Sigmoid colon (tissue), 7 donors: ENCODE measurements around the gene GALNT17. TPM values are rescaled to one million over a fixed set of nuclear protein-coding genes. Genes with fewer than 3 reads are reported as not detected.

Source experiments
- DNase-seq: peaks from one replicate; pipeline ENCODE4 v3.0.0-alpha.2; 2019
- H3K27ac ChIP-seq, 4 donors: fragments of 200-600 bp; sonication (generic); one replicate each; pipeline ENCODE4 v1.5.1; 2016 to 2019; ENCODE audit warnings: mild to moderate bottlenecking in 1 of 4
- H3K27me3 ChIP-seq, 3 donors: fragments of 200-600 bp; sonication (generic); one replicate each; pipeline ENCODE4 v1.5.1; 2019; ENCODE audit warnings: mild to moderate bottlenecking in 1 of 3
- H3K36me3 ChIP-seq, 4 donors: fragments of 200-600 bp; sonication (generic); one replicate each; pipeline ENCODE4 v1.5.1; 2016 to 2019
- H3K4me1 ChIP-seq, 4 donors: fragments of 200-600 bp; sonication (generic); one replicate each; pipeline ENCODE4 v1.5.1; 2017 to 2019
- H3K4me3 ChIP-seq, 4 donors: fragments of 200-600 bp; sonication (generic); one replicate each; pipeline ENCODE4 v1.5.1; 2017 to 2019; ENCODE audit warnings: mild to moderate bottlenecking in 2 of 4, moderate library complexity in 1 of 4
- H3K9me3 ChIP-seq, 4 donors: fragments of 200-600 bp in 3 of 4; sonication (generic) in 3 of 4; one replicate each; pipeline versions ENCODE4 v1.5.1 to v1.6.1; 2013 to 2019
- CTCF ChIP-seq, 4 experiments: fragments of 450-650 bp in 3 of 4; fragments of 200-600 bp in 1 of 4; IDR thresholded peaks; one replicate each; pipeline ENCODE4 v1.5.1; 2016 to 2019; ENCODE audit warnings: antibody characterized with exemption in 4 of 4, mild to moderate bottlenecking in 3 of 4, moderate library complexity in 2 of 4
- EP300 ChIP-seq, 4 donors: sonication (generic); formaldehyde crosslinking; IDR thresholded peaks; one replicate each; pipeline ENCODE4 v1.6.1; 2017; ENCODE audit warnings: antibody characterized with exemption in 4 of 4
- POLR2A ChIP-seq, 2 donors: fragments of 450-650 bp; IDR thresholded peaks; one replicate each; pipeline ENCODE4 v1.6.1; 2016; ENCODE audit warnings: antibody characterized with exemption in 2 of 2, mild to moderate bottlenecking in 2 of 2, moderate library complexity in 2 of 2
- POLR2AphosphoS5 ChIP-seq, 4 donors: sonication (generic); formaldehyde crosslinking; IDR thresholded peaks; one replicate each; pipeline ENCODE4 v1.6.1; 2017; ENCODE audit warnings: antibody characterized with exemption in 4 of 4
- WGBS, 2 donors: extraction: QIAGEN DNeasy Blood & Tissue Kit; methylation state at CpG; one replicate each; pipeline ENCODE4 v1.1.7; 2013; 5-methylcytosine and 5-hydroxymethylcytosine counted together
- intact Hi-C: fragments of 100-400 bp; cut with DNase I; formaldehyde crosslinking; loops from one replicate; pipeline ENCODE4 v1.15.1; 2023
- polyA plus RNA-seq, 3 donors: library from polyadenylated mRNA; stranded (reverse); fragments of 200-250 nt; gene quantifications; one replicate each; pipeline ENCODE4 v1.2.3, GENCODE V29; 2013
- total RNA-seq, 4 donors: library from RNA; depleted of rRNA; stranded (reverse); fragments of >200 nt; gene quantifications; one replicate each; pipeline ENCODE4 v1.1.0, GENCODE V29; 2016
- donor health status: healthy with polysubstance abuse.
- donor health status: Bipolar disorder and iron deficiency.
- donor health status: healthy.

GALNT17 gene
- total and polyA plus RNA-seq, 7 donors = 1.8 to 45.4 (median 15.1) TPM; not detected in 1

GRCh38 chr7:71486856-71487628 lies 355.1 kb downstream of the GALNT17 start:
- no peak for DNase-seq
- H3K36me3 ChIP-seq = no peaks in the 10 kb centered on the region
- no peaks in the 10 kb centered on the region for H3K27me3 ChIP-seq
- H3K4me3 ChIP-seq = no peak overlapping the region
- intact Hi-C loops = no loop called here
- TF ChIP-seq EP300 (IDR thresholded peaks at IDR 0.05) = no peak
- H3K27ac ChIP-seq = peak overlapping the region in 2 of 4 donors; percentile 4 to 57
- H3K9me3 ChIP-seq = no peaks in the 10 kb centered on the region
- peaks cover 0 to 11% (median 5%) of the 10 kb centered on the region in 4 donors for H3K4me1 ChIP-seq
- 63 to 69% methylated on average over 6 of the region's 6 CpGs for WGBS, 2 donors

GRCh38 chr7:71488308-71488707 lies 356.4 kb downstream of the GALNT17 start:
- Histone ChIP-seq H3K36me3 (no peaks in the 10 kb centered on the region), H3K4me3 (no peak overlapping the region), H3K27ac (no peak overlapping the region), H3K4me1 (peaks cover 0 to 11% (median 5%) of the 10 kb centered on the region in 4 donors), H3K9me3 (no peaks in the 10 kb centered on the region), H3K27me3 (no peaks in the 10 kb centered on the region)
- intact Hi-C loops = no loop called here
- WGBS, 2 donors = 61 to 65% methylated on average over 2 of the region's 2 CpGs
- DNase-seq = no peak
- TF ChIP-seq POLR2AphosphoS5 (IDR thresholded peaks at IDR 0.05) (no peak), CTCF (IDR thresholded peaks at IDR 0.05) (no peak)

GRCh38 chr7:71491336-71491735 lies 359.4 kb downstream of the GALNT17 start:
- Histone ChIP-seq H3K4me3 (no peak overlapping the region), H3K4me1 (peaks cover 0 to 11% (median 5%) of the 10 kb centered on the region in 4 donors), H3K27me3 (no peaks in the 10 kb centered on the region), H3K9me3 (no peaks in the 10 kb centered on the region), H3K36me3 (no peaks in the 10 kb centered on the region), H3K27ac (no peak overlapping the region)
- DNase-seq = no peak
- TF ChIP-seq EP300 (IDR thresholded peaks at IDR 0.05) (no peak), POLR2AphosphoS5 (IDR thresholded peaks at IDR 0.05) (peak in 1 of 4 donors; percentile 12), CTCF (IDR thresholded peaks at IDR 0.05) (no peak), POLR2A (IDR thresholded peaks at IDR 0.05) (no peak)
- WGBS, 2 donors = 73 to 77% methylated on average over 6 of the region's 6 CpGs
- intact Hi-C loops = no loop called here

- H3K27ac ChIP-seq = no peak overlapping the region
- H3K9me3 ChIP-seq = no peaks in the 10 kb centered on the region
- peaks cover 0 to 23% (median 4%) of the 10 kb centered on the region in 4 donors for H3K4me1 ChIP-seq
- intact Hi-C loops = no loop called here
- no peak overlapping the region for H3K4me3 ChIP-seq
- DNase-seq = no peak
- no peaks in the 10 kb centered on the region for H3K27me3 ChIP-seq
- TF ChIP-seq POLR2AphosphoS5 (IDR thresholded peaks at IDR 0.05) (no peak), EP300 (IDR thresholded peaks at IDR 0.05) (no peak), CTCF (IDR thresholded peaks at IDR 0.05) (no peak), POLR2A (IDR thresholded peaks at IDR 0.05) (no peak)
- H3K36me3 ChIP-seq = no peaks in the 10 kb centered on the region
- WGBS, 2 donors = 73 to 88% methylated on average over 4 of the region's 4 CpGs
Observed at GRCh38 chr7:71495828-71496227, 363.9 kb downstream of the GALNT17 start.

GRCh38 chr7:71497256-71497946 lies 365.5 kb downstream of the GALNT17 start:
- H3K4me1 ChIP-seq = peaks cover 0 to 14% (median 0%) of the 10 kb centered on the region in 4 donors
- DNase-seq = no peak
- intact Hi-C loops = no loop called here

More at GRCh38 chr7:71497256-71497946, 365.5 kb downstream of the GALNT17 start:
- Histone ChIP-seq H3K4me3 (no peak overlapping the region), H3K9me3 (no peaks in the 10 kb centered on the region), H3K27ac (no peak overlapping the region), H3K36me3 (no peaks in the 10 kb centered on the region), H3K27me3 (no peaks in the 10 kb centered on the region)
- WGBS, 2 donors = 50 to 58% methylated on average over 8 of the region's 8 CpGs
- TF ChIP-seq POLR2A (IDR thresholded peaks at IDR 0.05) = no peak
- TF ChIP-seq POLR2AphosphoS5 (IDR thresholded peaks at IDR 0.05) = peak in 1 of 4 donors; percentile 17
- TF ChIP-seq EP300 (IDR thresholded peaks at IDR 0.05) = no peak
